ENCODE data around the gene PRUNE2. TPM values are rescaled to one million over a fixed set of nuclear protein-coding genes. Genes with fewer than 3 reads are reported as not detected.

PRUNE2 gene
- total RNA-seq, 1 donor = 80.0 TPM

DNA sequence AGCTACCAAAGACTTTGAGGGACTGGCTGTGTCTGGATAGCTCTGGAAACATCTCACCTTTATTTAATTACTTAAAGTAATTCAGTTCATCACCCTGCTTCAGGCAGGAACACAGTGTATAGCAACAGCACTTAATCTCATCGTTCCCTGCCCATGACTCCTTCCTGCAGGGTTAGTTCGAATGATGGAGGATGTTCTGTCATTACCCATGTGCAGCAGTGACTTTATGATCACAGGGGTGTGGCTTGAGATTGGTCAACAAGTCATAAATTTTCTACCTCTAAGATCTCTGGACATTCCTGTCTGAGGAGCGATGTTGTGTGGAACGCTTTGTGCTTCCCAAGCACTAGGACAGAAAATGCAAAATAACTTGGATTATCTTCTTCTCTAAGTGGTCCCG is 37.1 kb upstream of the PRUNE2 start:
- Histone ChIP-seq H3K27me3 (ENCODE audit: insufficient read depth, low read length) (peaks cover 8% of the 10 kb centered on the region), H4K20me1 (ENCODE audit: insufficient read depth, low read length) (no peaks in the 10 kb centered on the region), H3K4me1 (ENCODE audit: insufficient read depth, low read length) (no peaks in the 10 kb centered on the region), H3K4me2 (ENCODE audit: insufficient read depth, low read length) (no peak overlapping the region), H3K9me3 (ENCODE audit: low read depth, low read length) (no peaks in the 10 kb centered on the region), H2AFZ (ENCODE audit: low read length) (no peak overlapping the region), H3K4me3 (ENCODE audit: insufficient read depth, low read length) (no peak overlapping the region), H3K36me3 (ENCODE audit: insufficient read depth, low read length) (no peaks in the 10 kb centered on the region), H3K27ac (ENCODE audit: low read depth, low read length) (no peak overlapping the region), H3K79me2 (ENCODE audit: insufficient read depth, low read length) (no peaks in the 10 kb centered on the region)
- no peak for DNase-seq (ENCODE audit: insufficient read length, low spot score, missing footprints)
- TF ChIP-seq, protein P1, sequence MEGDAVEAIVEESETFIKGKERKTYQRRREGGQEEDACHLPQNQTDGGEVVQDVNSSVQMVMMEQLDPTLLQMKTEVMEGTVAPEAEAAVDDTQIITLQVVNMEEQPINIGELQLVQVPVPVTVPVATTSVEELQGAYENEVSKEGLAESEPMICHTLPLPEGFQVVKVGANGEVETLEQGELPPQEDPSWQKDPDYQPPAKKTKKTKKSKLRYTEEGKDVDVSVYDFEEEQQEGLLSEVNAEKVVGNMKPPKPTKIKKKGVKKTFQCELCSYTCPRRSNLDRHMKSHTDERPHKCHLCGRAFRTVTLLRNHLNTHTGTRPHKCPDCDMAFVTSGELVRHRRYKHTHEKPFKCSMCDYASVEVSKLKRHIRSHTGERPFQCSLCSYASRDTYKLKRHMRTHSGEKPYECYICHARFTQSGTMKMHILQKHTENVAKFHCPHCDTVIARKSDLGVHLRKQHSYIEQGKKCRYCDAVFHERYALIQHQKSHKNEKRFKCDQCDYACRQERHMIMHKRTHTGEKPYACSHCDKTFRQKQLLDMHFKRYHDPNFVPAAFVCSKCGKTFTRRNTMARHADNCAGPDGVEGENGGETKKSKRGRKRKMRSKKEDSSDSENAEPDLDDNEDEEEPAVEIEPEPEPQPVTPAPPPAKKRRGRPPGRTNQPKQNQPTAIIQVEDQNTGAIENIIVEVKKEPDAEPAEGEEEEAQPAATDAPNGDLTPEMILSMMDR (IDR thresholded peaks at IDR 0.05; ENCODE audit: extremely low read depth, low read depth, low read length) = no peak

DNA sequence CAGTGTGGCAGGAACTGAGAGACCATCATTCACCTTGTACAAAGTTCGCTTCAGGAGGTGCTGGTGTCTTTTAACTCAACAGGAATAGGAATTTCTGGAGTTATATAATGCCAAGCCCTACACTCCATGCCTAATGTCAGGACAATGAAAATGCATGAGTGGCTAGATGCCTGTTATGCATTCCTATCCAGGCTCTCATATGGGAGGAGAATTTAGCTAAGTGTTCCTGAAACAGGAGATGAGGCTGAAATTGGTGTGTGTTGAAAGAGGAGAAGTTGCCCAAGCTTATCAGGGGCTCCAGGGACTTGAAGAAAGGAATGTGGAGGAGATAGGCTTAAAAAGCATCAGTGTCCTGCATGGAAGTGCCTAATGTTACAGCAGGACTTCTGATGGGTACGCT is 26.8 kb upstream of the PRUNE2 start:
- H3K27ac ChIP-seq (ENCODE audit: low read depth, low read length) = no peak overlapping the region
- H3K79me2 ChIP-seq (ENCODE audit: insufficient read depth, low read length) = no peaks in the 10 kb centered on the region
- no peaks in the 10 kb centered on the region for H3K36me3 ChIP-seq (ENCODE audit: insufficient read depth, low read length)
- H3K27me3 ChIP-seq (ENCODE audit: insufficient read depth, low read length) = no peaks in the 10 kb centered on the region
- no peaks in the 10 kb centered on the region for H4K20me1 ChIP-seq (ENCODE audit: insufficient read depth, low read length)
- peak overlapping the region; percentile 8 for H3K4me2 ChIP-seq (ENCODE audit: insufficient read depth, low read length)
- peaks cover 22% of the 10 kb centered on the region for H3K4me1 ChIP-seq (ENCODE audit: insufficient read depth, low read length)
- no peaks in the 10 kb centered on the region for H3K9me3 ChIP-seq (ENCODE audit: low read depth, low read length)
- TF ChIP-seq, protein P1 (IDR thresholded peaks at IDR 0.05; ENCODE audit: extremely low read depth, low read depth, low read length) = no peak
- DNase-seq (ENCODE audit: insufficient read length, low spot score, missing footprints) = no peak
- H3K4me3 ChIP-seq (ENCODE audit: insufficient read depth, low read length) = no peak overlapping the region
- H2AFZ ChIP-seq (ENCODE audit: low read length) = no peak overlapping the region

DNA sequence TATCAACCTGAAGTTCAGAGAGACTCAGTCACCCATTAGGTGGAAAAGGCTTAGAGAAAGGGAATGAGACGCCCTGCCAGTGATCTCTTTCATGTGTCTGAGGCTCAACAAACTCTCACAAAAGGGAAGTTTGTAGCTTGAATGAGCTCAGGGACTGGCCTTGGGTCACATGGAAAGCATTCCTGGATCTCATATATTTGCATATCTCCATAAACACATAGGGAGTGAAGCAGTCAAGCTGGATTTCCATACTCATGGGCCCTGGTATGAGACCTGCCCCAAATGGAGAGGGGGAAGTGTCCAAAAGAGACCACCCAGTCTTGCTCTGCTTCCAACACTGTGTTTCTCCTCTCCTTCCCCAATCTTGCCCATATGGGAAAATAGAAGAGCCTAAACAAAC is 26.4 kb upstream of the PRUNE2 start:
- Histone ChIP-seq H3K4me1 (ENCODE audit: insufficient read depth, low read length) (peaks cover 26% of the 10 kb centered on the region), H3K79me2 (ENCODE audit: insufficient read depth, low read length) (no peaks in the 10 kb centered on the region), H3K4me3 (ENCODE audit: insufficient read depth, low read length) (no peak overlapping the region), H2AFZ (ENCODE audit: low read length) (peak overlapping the region; percentile 11), H3K9me3 (ENCODE audit: low read depth, low read length) (no peaks in the 10 kb centered on the region), H3K27ac (ENCODE audit: low read depth, low read length) (no peak overlapping the region), H3K27me3 (ENCODE audit: insufficient read depth, low read length) (no peaks in the 10 kb centered on the region), H3K36me3 (ENCODE audit: insufficient read depth, low read length) (no peaks in the 10 kb centered on the region), H4K20me1 (ENCODE audit: insufficient read depth, low read length) (no peaks in the 10 kb centered on the region), H3K4me2 (ENCODE audit: insufficient read depth, low read length) (no peak overlapping the region)
- no peak for DNase-seq (ENCODE audit: insufficient read length, low spot score, missing footprints)
- TF ChIP-seq, protein P1 (IDR thresholded peaks at IDR 0.05; ENCODE audit: extremely low read depth, low read depth, low read length) = no peak

DNA sequence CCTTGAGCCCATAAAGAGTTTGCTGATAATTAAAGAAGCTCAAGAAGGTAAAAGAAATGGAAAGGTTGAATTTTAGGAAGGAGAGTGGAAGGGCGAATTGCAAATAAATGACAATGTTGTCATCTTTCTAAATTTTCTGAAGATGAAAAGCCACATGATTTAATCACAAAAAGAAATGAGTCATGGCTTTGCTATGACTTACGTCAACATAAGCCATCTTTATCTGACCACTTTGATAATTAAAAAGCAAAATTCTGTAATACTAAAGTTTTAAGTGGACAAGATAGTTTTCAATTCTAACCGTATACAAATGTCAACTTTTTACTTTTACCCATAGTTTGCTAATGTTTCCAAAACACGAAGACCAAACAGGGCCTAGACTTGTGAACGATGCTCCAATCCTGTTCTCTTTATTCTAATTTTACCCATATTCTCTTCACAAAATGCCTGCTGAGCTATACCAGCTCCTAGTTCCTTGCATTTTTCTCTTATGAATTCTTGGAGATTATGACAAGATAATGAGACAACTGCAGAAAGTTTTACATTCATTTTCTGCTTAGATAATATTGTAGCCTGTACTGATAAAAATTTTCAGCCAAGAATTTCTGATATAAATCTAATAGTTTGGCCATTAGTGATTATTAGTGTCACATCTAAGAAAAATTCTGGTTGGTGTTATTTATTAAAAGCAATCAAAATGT is 21.8 kb upstream of the PRUNE2 start:
- no peaks in the 10 kb centered on the region for H4K20me1 ChIP-seq (ENCODE audit: insufficient read depth, low read length)
- peak overlapping the region; percentile 97 for H3K27ac ChIP-seq (ENCODE audit: low read depth, low read length)
- H3K4me1 ChIP-seq (ENCODE audit: insufficient read depth, low read length) = peaks cover 27% of the 10 kb centered on the region
- H3K4me2 ChIP-seq (ENCODE audit: insufficient read depth, low read length) = peak overlapping the region; percentile 28
- no peaks in the 10 kb centered on the region for H3K27me3 ChIP-seq (ENCODE audit: insufficient read depth, low read length)
- peak overlapping the region; percentile 42 for H2AFZ ChIP-seq (ENCODE audit: low read length)
- peak; percentile 55 for DNase-seq (ENCODE audit: insufficient read length, low spot score, missing footprints)
- no peaks in the 10 kb centered on the region for H3K36me3 ChIP-seq (ENCODE audit: insufficient read depth, low read length)
- H3K4me3 ChIP-seq (ENCODE audit: insufficient read depth, low read length) = no peak overlapping the region
- TF ChIP-seq, protein P1 (IDR thresholded peaks at IDR 0.05; ENCODE audit: extremely low read depth, low read depth, low read length) = no peak
- H3K9me3 ChIP-seq (ENCODE audit: low read depth, low read length) = peaks cover 5% of the 10 kb centered on the region
- H3K79me2 ChIP-seq (ENCODE audit: insufficient read depth, low read length) = no peaks in the 10 kb centered on the region

Data from osteoblast (primary cell).